Measurements from ENCODE around the gene UBE2R2.
"Not testable (repeated sequence)": the region's sequence is repeated elsewhere in the genome, so short reads cannot be mapped to it uniquely, and the experiment has no call there.

Gene UBE2R2

GRCh38 chr9:33816327-33817252 is at the start of gene UBE2R2:
Gene UBE2R2 (plus strand): TSS chr9:33817160. CDS start chr9:33817758, 598 bp downstream.
- in situ Hi-C loops (cut with MboI; ENCODE audit: low sequenced_read_pairs): no loop called here

DNA sequence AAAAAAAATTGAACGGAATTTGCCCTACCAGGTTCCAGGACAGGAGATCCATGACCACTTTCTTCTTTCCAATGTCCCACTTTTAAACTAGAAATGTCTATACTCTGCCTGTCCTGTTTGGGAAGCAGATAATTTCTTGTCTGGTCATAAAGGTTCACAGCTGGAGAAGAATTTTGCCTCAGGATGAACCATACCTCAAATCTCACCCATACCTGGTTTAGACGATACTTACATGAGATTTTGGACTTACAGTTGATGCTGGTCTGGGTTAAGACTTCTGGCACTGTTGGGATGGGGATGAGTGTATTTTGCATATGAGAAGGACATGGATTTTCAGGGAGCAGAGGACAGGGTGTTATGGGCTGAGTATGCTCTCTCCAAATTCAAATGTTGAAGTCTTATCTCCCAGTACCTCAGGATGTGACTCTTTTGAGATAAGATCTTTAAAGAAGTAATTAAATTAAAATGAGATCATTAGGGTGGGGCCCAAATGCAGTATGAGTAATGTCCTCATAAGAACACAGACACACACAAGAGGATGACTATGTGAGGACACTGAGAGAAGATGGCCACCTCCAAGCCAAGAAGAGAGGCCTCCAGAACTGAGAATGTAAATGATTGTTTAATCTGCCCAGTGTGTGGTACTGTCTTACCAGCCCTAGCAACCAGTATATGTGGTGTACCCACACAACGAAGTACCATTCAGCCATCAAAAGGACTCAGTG is 46.6 kb upstream of the UBE2R2 start:
- in situ Hi-C loops (cut with MboI; ENCODE audit: low sequenced_read_pairs): not testable (repeated sequence)

DNA sequence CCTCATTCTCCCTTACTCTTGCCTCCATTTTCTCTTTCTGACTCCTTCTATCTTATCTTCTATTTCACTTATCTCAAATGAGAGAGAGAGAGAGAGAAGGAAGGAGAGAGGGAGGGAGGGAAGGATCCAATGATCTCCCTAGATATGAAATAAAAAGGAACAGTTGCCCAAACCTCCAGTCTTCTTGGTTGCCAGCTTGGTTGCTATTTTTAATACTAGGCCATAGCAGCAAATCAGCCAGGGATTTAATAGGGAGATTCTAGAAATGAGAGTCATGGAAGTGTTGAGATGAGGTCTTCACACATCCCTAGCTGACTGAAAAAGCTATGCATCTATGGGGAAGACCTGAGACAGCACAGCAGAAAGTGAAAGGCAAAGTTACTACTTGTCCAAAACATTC is 43.8 kb upstream of the UBE2R2 start:
- in situ Hi-C loops (cut with MboI; ENCODE audit: low sequenced_read_pairs): not testable (repeated sequence)

- in situ Hi-C loops (cut with MboI; ENCODE audit: low sequenced_read_pairs): not testable (repeated sequence)
Observed at GRCh38 chr9:33774074-33774659, 42.8 kb upstream of the UBE2R2 start.

GRCh38 chr9:33776578-33776977 is 40.4 kb upstream of the UBE2R2 start:
- in situ Hi-C loops (cut with MboI; ENCODE audit: low sequenced_read_pairs): no loop called here

DNA sequence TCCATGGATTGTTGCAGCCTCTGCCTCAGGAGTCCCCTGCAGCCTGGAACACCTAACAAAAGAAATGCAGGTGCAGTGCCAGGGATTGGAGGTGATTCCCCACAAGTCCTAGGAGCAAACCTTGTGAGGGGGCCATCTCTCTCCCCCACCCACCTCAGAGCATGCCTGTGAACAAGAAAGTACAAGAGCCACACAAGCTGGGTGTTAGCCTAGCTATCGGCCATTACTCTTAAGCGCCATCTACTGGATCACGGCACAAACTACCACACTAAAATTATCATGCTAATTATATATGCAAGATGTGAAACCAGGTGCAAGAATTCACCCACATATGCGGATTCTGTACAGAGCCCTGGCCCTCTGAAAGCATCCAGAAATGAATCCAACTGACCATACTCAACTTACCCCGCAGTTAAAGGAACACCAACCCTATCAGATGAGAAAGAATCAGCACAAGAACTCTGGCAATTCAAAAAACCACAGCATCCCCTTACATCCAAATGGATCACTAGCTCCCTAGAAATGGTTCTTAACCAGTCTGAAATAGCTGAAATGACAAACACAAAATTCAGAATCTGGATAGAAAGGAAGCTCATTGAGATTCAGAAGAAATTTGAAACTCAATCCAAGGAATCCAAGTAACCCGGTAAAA is 38.1 kb upstream of the UBE2R2 start:
- in situ Hi-C loops (cut with MboI; ENCODE audit: low sequenced_read_pairs): no loop called here

DNA sequence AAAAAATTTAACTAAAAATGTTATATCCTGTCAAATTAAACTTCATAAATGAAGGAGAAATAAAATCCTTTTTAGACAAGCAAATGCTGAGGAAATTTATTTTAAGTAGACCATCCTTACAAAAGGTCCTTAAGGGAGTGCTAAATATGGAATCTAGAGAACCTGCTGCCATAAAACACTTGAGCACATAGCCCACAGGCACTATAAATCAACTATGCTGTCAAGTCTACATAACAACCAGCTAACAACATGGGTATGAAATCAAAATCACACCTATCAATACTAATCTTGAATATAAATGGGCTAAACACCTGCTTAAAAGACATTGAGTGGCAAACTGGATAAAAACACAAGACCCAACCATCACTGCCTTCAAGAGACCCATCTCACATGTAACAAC is 36.7 kb upstream of the UBE2R2 start:
- in situ Hi-C loops (cut with MboI; ENCODE audit: low sequenced_read_pairs): no loop called here

DNA sequence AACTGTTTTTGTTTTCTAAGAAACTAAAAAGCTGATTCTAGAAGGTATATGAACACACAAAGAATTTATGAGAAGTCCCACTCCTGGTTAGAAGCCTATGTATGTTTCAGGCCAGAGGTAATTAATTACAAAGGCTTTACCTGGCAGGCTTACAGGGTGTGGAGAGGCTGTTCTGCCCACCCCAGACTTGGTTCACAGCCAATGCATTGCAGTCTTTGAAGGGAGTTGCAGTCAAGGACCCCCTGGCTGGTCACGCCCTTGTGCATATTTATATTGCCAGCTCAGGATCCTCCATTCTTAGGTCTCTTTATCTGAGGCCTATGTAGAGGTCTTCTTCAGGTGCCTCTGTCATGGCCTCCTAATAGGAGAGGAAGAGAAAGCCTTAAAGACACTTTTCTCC is 35.2 kb upstream of the UBE2R2 start:
- in situ Hi-C loops (cut with MboI; ENCODE audit: low sequenced_read_pairs): no loop called here

DNA sequence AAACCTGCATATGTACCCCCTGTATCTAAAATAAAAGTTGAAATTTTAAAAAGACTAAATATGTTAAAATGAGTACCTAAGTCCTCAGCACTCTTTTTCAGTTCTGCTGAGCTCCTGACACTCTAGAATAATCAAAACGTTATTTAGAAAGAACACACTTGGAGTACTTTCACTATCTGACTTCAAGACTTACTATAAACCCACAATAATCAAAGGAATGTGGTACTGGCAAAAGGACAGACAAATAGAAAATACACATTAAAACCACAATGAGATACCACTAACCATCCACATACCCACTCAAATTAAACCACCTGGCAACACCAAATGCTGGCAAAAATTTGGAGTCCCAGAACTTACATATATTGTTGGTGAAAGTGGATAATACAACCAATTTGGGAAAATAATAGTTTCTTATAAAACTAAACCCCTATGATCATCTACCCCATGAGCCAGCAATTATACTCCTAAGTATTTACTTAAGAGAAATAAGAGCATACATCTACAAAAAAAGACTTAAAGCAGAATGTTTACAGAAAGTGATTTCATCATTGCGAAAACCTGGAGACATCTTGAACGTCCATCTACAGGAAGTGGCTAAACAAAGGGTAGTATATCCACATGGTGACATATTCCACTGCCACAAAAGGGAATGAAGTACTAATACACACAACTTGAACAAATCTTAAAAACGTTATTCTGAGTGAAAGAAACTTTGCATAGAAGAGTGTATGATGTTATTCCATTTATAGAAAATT is 34.4 kb upstream of the UBE2R2 start:
- in situ Hi-C loops (cut with MboI; ENCODE audit: low sequenced_read_pairs): no loop called here

DNA sequence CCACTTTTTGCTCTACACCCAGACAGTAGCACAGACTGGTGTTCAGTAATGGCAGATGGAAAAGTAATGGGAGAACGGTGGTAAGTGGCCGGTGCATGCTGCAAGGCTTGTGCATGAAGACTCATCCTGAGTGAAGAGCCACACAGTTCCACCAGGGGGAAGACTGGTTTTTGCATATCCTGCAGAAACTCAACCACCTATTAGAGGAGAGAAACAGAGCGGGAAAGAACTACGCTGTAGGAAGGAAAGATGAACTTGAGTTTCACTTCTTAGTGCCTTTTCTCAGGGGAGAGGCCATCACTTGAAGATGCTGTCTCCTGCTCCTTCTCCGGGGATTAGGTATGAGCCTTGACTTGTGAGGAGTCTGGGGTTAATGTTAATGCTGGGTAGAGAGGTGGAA is 31.0 kb upstream of the UBE2R2 start:
- in situ Hi-C loops (cut with MboI; ENCODE audit: low sequenced_read_pairs): no loop called here

- in situ Hi-C loops (cut with MboI; ENCODE audit: low sequenced_read_pairs): no loop called here
Observed at GRCh38 chr9:33786681-33787080, 30.3 kb upstream of the UBE2R2 start.

GRCh38 chr9:33787839-33788238 is 29.1 kb upstream of the UBE2R2 start:
- in situ Hi-C loops (cut with MboI; ENCODE audit: low sequenced_read_pairs): no loop called here

DNA sequence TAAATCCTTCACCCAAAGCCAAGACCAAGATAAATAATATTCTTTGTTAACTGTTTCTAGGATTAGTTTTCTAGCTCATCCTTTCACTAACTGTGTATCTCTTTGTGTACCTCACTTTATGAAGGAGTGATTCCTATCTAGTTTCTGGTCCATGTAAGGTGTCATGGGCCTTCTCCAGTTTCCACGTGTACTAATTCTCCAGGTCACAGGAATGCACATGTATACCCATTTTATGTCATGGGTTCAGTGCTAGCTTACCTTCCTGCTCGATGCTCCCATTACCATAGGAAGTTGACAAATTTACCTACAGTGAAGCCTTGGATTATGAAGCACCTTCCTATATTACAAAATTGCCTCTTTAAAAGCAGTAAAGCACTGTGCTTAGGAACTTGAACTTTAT is 27.5 kb upstream of the UBE2R2 start:
- in situ Hi-C loops (cut with MboI; ENCODE audit: low sequenced_read_pairs): not testable (repeated sequence)

GRCh38 chr9:33791117-33791516 is 25.8 kb upstream of the UBE2R2 start:
- in situ Hi-C loops (cut with MboI; ENCODE audit: low sequenced_read_pairs): loop anchor here (10.0 kb wide), 1 partner anchor 284 kb away; no protein-coding TSS in a partner anchor

DNA sequence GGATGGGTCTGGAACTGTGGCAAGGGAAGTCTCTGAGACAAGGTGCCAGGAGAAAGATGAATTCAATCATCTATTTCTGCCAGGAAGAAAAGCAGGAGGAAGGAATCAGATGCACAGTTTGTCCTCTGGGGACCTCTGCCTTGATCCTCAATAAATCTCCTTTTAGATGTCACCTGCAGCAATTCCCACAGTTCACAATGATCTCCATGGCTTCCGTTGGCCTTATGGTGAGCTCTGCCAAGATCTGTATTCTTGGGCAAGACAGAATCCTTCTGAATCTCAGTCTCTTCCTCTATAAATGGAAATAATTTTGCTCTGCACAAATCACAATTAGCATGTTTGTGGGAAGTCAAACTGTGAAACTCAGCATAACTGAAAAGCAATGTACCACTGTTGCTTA is 23.5 kb upstream of the UBE2R2 start:
- in situ Hi-C loops (cut with MboI; ENCODE audit: low sequenced_read_pairs): loop anchor here (10.0 kb wide), 1 partner anchor 281 kb away; no protein-coding TSS in a partner anchor

DNA sequence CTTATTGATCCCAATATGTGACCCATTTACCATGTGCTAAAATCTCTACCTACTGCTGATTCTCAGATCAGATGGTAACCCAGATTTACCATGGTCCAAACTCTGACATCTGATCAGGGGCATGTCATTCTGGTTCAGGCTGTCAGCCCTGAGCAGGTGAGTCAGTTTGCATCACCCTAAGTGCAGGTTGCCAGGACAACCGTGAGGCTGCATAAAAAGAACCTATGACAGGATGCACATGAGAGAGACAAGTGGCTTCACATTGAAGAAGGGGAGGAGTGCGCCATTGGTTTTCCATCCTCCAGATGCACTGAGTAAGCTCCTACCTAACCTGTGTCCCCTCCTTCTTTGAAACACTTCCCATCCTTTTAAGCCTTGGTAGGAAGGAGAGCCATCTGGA is 22.4 kb upstream of the UBE2R2 start:
- in situ Hi-C loops (cut with MboI; ENCODE audit: low sequenced_read_pairs): loop anchor here (10.0 kb wide), 1 partner anchor 280 kb away; no protein-coding TSS in a partner anchor

- in situ Hi-C loops (cut with MboI; ENCODE audit: low sequenced_read_pairs): loop anchor here (10.0 kb wide), 1 partner anchor 280 kb away; no protein-coding TSS in a partner anchor
Observed at GRCh38 chr9:33795281-33795680, 21.7 kb upstream of the UBE2R2 start, which contains the start of gene PRSS3. Gene PRSS3 (plus strand): TSS chr9:33795561. CDS start chr9:33795574, 13 bp downstream.

GRCh38 chr9:33795819-33796218 is 21.1 kb upstream of the UBE2R2 start:
- in situ Hi-C loops (cut with MboI; ENCODE audit: low sequenced_read_pairs): loop anchor here (10.0 kb wide), 1 partner anchor 279 kb away; no protein-coding TSS in a partner anchor

DNA sequence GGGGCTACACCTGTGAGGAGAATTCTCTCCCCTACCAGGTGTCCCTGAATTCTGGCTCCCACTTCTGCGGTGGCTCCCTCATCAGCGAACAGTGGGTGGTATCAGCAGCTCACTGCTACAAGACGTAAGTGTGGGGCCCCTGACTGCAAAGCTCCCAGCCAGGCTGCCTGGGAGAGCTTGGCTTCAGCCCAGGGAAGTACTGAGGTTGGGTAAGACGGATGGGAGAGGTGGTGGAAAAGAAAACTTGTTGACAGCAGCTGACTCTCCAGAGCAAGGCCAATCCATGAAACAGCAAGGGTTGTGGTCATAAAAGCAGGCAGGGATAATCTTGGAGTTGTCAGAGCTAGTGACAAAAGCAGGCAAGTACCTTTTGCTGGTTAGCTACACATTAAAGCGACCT is 20.3 kb upstream of the UBE2R2 start:
- in situ Hi-C loops (cut with MboI; ENCODE audit: low sequenced_read_pairs): loop anchor here (10.0 kb wide), 1 partner anchor 278 kb away; no protein-coding TSS in a partner anchor

DNA sequence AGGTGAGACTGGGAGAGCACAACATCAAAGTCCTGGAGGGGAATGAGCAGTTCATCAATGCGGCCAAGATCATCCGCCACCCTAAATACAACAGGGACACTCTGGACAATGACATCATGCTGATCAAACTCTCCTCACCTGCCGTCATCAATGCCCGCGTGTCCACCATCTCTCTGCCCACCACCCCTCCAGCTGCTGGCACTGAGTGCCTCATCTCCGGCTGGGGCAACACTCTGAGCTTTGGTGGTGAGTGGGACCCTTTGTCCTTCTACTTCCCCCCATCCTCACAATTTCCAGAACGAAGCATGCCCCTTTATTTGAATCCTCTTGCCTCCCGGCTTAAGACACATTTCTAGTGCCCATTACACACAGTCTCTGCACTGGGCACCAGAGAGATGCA is 19.1 kb upstream of the UBE2R2 start:
- in situ Hi-C loops (cut with MboI; ENCODE audit: low sequenced_read_pairs): loop anchor here (10.0 kb wide), 1 partner anchor 277 kb away; no protein-coding TSS in a partner anchor
